K562 (cell line): ENCODE results near the gene UBE2S. TPM values are rescaled to one million over a fixed set of nuclear protein-coding genes. Genes with fewer than 3 reads are reported as not detected.

ENCODE experiments used
- CHD7 ChIP-seq: fragments of 200-600 bp; sonication (generic); IDR thresholded peaks from one replicate; pipeline ENCODE4 v1.6.1; 2012; ENCODE audit warnings: mild to moderate bottlenecking, low read depth, low read length, inconsistent platforms
- CXXC5 ChIP-seq: fragments of 250-450 bp; sonication (Bioruptor Pico); IDR thresholded peaks from 2 replicates; pipeline ENCODE4 v1.8.0; 2022; ENCODE audit warnings: inconsistent platforms, mild to moderate bottlenecking, moderate library complexity
- ESRRA ChIP-seq: fragments of 450-650 bp; IDR thresholded peaks from 2 replicates; pipeline ENCODE4 v1.6.1; 2014; ENCODE audit warnings: low read depth, mild to moderate bottlenecking, moderate library complexity, borderline replicate concordance
- HNRNPLL ChIP-seq: fragments of 200-400 bp; formaldehyde crosslinking; IDR thresholded peaks from 2 replicates; pipeline ENCODE4 v1.6.1; 2017; ENCODE audit warnings: low read length, low read depth, mild to moderate bottlenecking; ENCODE audit not compliant: poor library complexity, severe bottlenecking
- ID3 ChIP-seq, 2 experiments: fragments of 250-450 bp in 1 of 2; fragments of 450-650 bp in 1 of 2; sonication (Bioruptor Pico) in 1 of 2; IDR thresholded peaks; 2 replicates each; pipeline versions ENCODE4 v1.6.1 to v1.8.0; 2016 to 2021; ENCODE audit warnings: mild to moderate bottlenecking in 2 of 2, moderate library complexity in 2 of 2, missing compliant biosample characterization in 1 of 2, missing genetic modification characterization in 1 of 2
- MXI1 ChIP-seq: IDR thresholded peaks from 2 replicates; pipeline ENCODE4 v1.6.1; 2011; ENCODE audit warnings: low read depth, mild to moderate bottlenecking, improper control_type of control experiment, low read length
- NFIC ChIP-seq: fragments of 450-650 bp; IDR thresholded peaks from 2 replicates; pipeline ENCODE4 v1.6.1; 2017; ENCODE audit warnings: mild to moderate bottlenecking, inconsistent platforms
- ZBTB11 ChIP-seq, 3 experiments: fragments of 200-800 bp in 1 of 3; fragments of 250-450 bp in 1 of 3; fragments of 450-650 bp in 1 of 3; sonication (Bioruptor Pico) in 1 of 3; sonication (Bioruptor generic) in 1 of 3; formaldehyde crosslinking in 1 of 3; IDR thresholded peaks; 2 replicates each; pipeline versions ENCODE4 v1.6.1 to v1.8.0; 2016 to 2022; ENCODE audit warnings: mild to moderate bottlenecking in 2 of 3, missing genetic modification characterization in 2 of 3, missing compliant biosample characterization in 1 of 3, moderate library complexity in 1 of 3
- ZNF23 ChIP-seq: fragments of 250-450 bp; sonication (Bioruptor Pico); IDR thresholded peaks from 2 replicates; pipeline ENCODE4 v1.4.0; 2020; ENCODE audit warnings: mild to moderate bottlenecking
- polyA plus RNA-seq, 8 experiments: library from polyadenylated mRNA; depleted of rRNA in 4 of 8; stranded (reverse) in 5 of 8; unstranded in 3 of 8; fragments of >200 nt; fragmentation: Nextera tagmentation in 2 of 8; fragmentation: Illumina TruSeq in 1 of 8; extraction: Ambion mirVana in 2 of 8; extraction: Trizol in 1 of 8; gene quantifications; 2 replicates each; pipeline versions ENCODE4 v1.2.1 to v1.2.3, GENCODE V29; 2011 to 2014; ENCODE audit warnings: inconsistent platforms in 1 of 8, missing spikeins in 1 of 8
- total RNA-seq, 7 experiments: library from RNA; depleted of rRNA in 6 of 7; stranded (reverse); fragments of >200 nt in 6 of 7; fragmentation: Illumina TruSeq in 2 of 7; extraction: Trizol in 2 of 7; gene quantifications; 2 replicates each; pipeline versions ENCODE4 v1.2.1 to v1.2.3, GENCODE V29; 2011 to 2021; ENCODE audit warnings: low replicate concordance in 1 of 7

The UBE2S gene
- total and polyA plus RNA-seq, 9 of the 15 experiments (the other 6 are each of a cell fraction or from before 2014, with no cell fraction given): 1.5 to 1,305 (median 157) TPM

- no peak for TF ChIP-seq ID3 (CRISPR knock-in tag; IDR thresholded peaks at IDR 0.05)
- no peak for TF ChIP-seq ID3 (tag; IDR thresholded peaks at IDR 0.05)
- no peak for TF ChIP-seq MXI1
- TF ChIP-seq ESRRA: no peak
- TF ChIP-seq ZBTB11 (CRISPR knock-in tag; IDR thresholded peaks at IDR 0.05): peak in 2 of 3 experiments; percentile 16 to 28; a peak in 2 of 6 replicates
- no peak for TF ChIP-seq HNRNPLL
- TF ChIP-seq CHD7: no peak
- TF ChIP-seq ZNF23 (CRISPR knock-in tag): no peak
- TF ChIP-seq CXXC5: peak; percentile 34; the same call in 1 of the 2 replicates
- TF ChIP-seq NFIC: no peak
These were observed 23.3 kb downstream of the UBE2S start, which contains the start of gene TMEM238 (continued) for GRCh38 chr19:55384131-55384919.
